Neural cell (in vitro differentiated cells): Measurements from ENCODE around the gene ALDH3A2.

Experiments
- CTCF ChIP-seq: fragments of 450-650 bp; IDR thresholded peaks from 2 replicates; pipeline ENCODE4 v1.5.1; 2014; ENCODE audit warnings: antibody characterized with exemption, mild to moderate bottlenecking, moderate library complexity; ENCODE audit not compliant: poor library complexity, severe bottlenecking
- SMC3 ChIP-seq: fragments of 450-650 bp; conservative IDR thresholded peaks from 2 replicates; pipeline ENCODE4 v1.6.1; 2014; ENCODE audit warnings: antibody characterized with exemption, mild to moderate bottlenecking, moderate library complexity; ENCODE audit not compliant: poor library complexity

- no peak for TF ChIP-seq CTCF
- TF ChIP-seq SMC3 = no peak
Observed at GRCh38 chr17:19672009-19672750, 23.6 kb downstream of the ALDH3A2 start.
